Stimulated activated CD4-positive, alpha-beta T cell treated with anti-CD3 and anti-CD28 coated beads, Interleukin-4, amount 100 ng/mL, for 4 hours (primary cell): Measurements from ENCODE around the gene TOMM20.
"Not testable (repeated sequence)": the region's sequence is repeated elsewhere in the genome, so short reads cannot be mapped to it uniquely, and the experiment has no call there.

Experiments
- DNase-seq, 2 experiments: peaks; one replicate each; pipeline ENCODE4 v3.0.0-alpha.2; 2020

The TOMM20 gene

GRCh38 chr1:235100194-235100772 lies 28.4 kb downstream of the TOMM20 start:
- no peak for DNase-seq

- no peak for DNase-seq
Measured at GRCh38 chr1:235098991-235099390, 29.6 kb downstream of the TOMM20 start.

GRCh38 chr1:235098547-235098946 lies 30.1 kb downstream of the TOMM20 start:
- no peak for DNase-seq

- DNase-seq = not testable (repeated sequence)
Measured at GRCh38 chr1:235097501-235097900, 31.1 kb downstream of the TOMM20 start.

GRCh38 chr1:235095938-235096562 lies 32.6 kb downstream of the TOMM20 start:
- no peak for DNase-seq

- peak; percentile 73 to 79 for DNase-seq
Measured at GRCh38 chr1:235093696-235094592, 34.7 kb downstream of the TOMM20 start.

- DNase-seq = no peak
Measured at GRCh38 chr1:235093013-235093695, 35.5 kb downstream of the TOMM20 start.

- not testable (repeated sequence) for DNase-seq
Measured at GRCh38 chr1:235092415-235092814, 36.2 kb downstream of the TOMM20 start.

GRCh38 chr1:235092045-235092406 lies 36.6 kb downstream of the TOMM20 start:
- DNase-seq = not testable (repeated sequence)

- not testable (repeated sequence) for DNase-seq
Measured at GRCh38 chr1:235091319-235092044, 37.2 kb downstream of the TOMM20 start.

- DNase-seq = no peak
Measured at GRCh38 chr1:235090406-235091069, 38.1 kb downstream of the TOMM20 start.

GRCh38 chr1:235088907-235089306 lies 39.7 kb downstream of the TOMM20 start:
- DNase-seq = no peak

GRCh38 chr1:235088430-235088829 lies 40.2 kb downstream of the TOMM20 start:
- DNase-seq = no peak

GRCh38 chr1:235087906-235088305 lies 40.7 kb downstream of the TOMM20 start:
- no peak for DNase-seq

- DNase-seq = not testable (repeated sequence)
Measured at GRCh38 chr1:235085411-235086117, 43.1 kb downstream of the TOMM20 start.

GRCh38 chr1:235080788-235081187 lies 47.8 kb downstream of the TOMM20 start:
- not testable (repeated sequence) for DNase-seq

- not testable (repeated sequence) for DNase-seq
Measured at GRCh38 chr1:235080297-235080657, 48.4 kb downstream of the TOMM20 start.

- DNase-seq = peak; percentile 23 to 33
Measured at GRCh38 chr1:235079443-235080296, 49.0 kb downstream of the TOMM20 start.

GRCh38 chr1:235078480-235079381 lies 49.9 kb downstream of the TOMM20 start:
- DNase-seq = no peak
